Body of pancreas (tissue), 4 donors: ENCODE data around the gene EME1. TPM values are rescaled to one million over a fixed set of nuclear protein-coding genes. Genes with fewer than 3 reads are reported as not detected.
A peak's percentile ranks its signal among the peaks of the same experiment; 100 is the strongest.
"Not testable (repeated sequence)": the region's sequence is repeated elsewhere in the genome, so short reads cannot be mapped to it uniquely, and the experiment has no call there.

ENCODE experiments used
- ATAC-seq: fragments of 150-250 bp; one replicate; pipeline ENCODE4 v1.9.1; 2016
- DNase-seq, 4 donors: peaks; one replicate each; pipeline ENCODE4 v3.0.0-alpha.2; 2019
- H3K27ac ChIP-seq, 4 donors: fragments of 200-600 bp; sonication (generic); 1 replicate in 3 of 4; 2 replicates in 1 of 4; pipeline versions ENCODE4 v1.5.1 to v1.6.1; 2016 to 2019; ENCODE audit warnings: mild to moderate bottlenecking in 1 of 4, mixed read lengths in 1 of 4, moderate library complexity in 1 of 4
- H3K27me3 ChIP-seq, 2 donors: fragments of 200-600 bp; sonication (generic); one replicate each; pipeline ENCODE4 v1.6.0; 2016; ENCODE audit warnings: mild to moderate bottlenecking in 1 of 2
- H3K36me3 ChIP-seq, 2 donors: fragments of 200-600 bp; sonication (generic); replicated peaks in 1 of 2; 2 replicates each; pipeline ENCODE4 v1.5.1; 2016; ENCODE audit warnings: low read depth in 2 of 2; ENCODE audit not compliant: insufficient read depth in 1 of 2
- H3K4me1 ChIP-seq: fragments of 200-600 bp; sonication (generic); one replicate; pipeline ENCODE4 v1.6.0; 2016
- H3K4me3 ChIP-seq, 2 donors: fragments of 200-600 bp; sonication (generic); 1 replicate in 1 of 2; 2 replicates in 1 of 2; pipeline ENCODE4 v1.5.1; 2016 to 2019
- H3K9me3 ChIP-seq, 3 donors: fragments of 200-600 bp; sonication (generic); 1 replicate in 2 of 3; 2 replicates in 1 of 3; pipeline ENCODE4 v1.5.1; 2016
- POLR2A ChIP-seq, 3 donors: fragments of 450-650 bp; IDR thresholded peaks; one replicate each; pipeline ENCODE4 v1.6.1; 2016; ENCODE audit warnings: antibody characterized with exemption in 3 of 3, mild to moderate bottlenecking in 2 of 3
- WGBS, 2 donors: methylation state at CpG; one replicate each; pipeline ENCODE4 v1.1.5; 2017; 5-methylcytosine and 5-hydroxymethylcytosine counted together
- intact Hi-C: fragments of 100-400 bp; cut with DNase I; formaldehyde crosslinking; loops from one replicate; pipeline ENCODE4 v1.15.1; 2023
- total RNA-seq, 2 donors: library from RNA; depleted of rRNA; stranded (reverse); fragments of >200 nt; gene quantifications; one replicate each; pipeline ENCODE4 v1.1.0, GENCODE V29; 2016
- TF ChIP-seq, protein P1 (sequence below), 7 experiments: fragments of 450-650 bp in 4 of 7; fragments of 200-600 bp in 3 of 7; sonication (generic) in 3 of 7; IDR thresholded peaks; one replicate each; pipeline ENCODE4 v1.5.1; 2016 to 2019; ENCODE audit warnings: antibody characterized with exemption in 7 of 7

EME1 gene
- total RNA-seq, 2 donors from 2014 or later = not detected

DNA sequence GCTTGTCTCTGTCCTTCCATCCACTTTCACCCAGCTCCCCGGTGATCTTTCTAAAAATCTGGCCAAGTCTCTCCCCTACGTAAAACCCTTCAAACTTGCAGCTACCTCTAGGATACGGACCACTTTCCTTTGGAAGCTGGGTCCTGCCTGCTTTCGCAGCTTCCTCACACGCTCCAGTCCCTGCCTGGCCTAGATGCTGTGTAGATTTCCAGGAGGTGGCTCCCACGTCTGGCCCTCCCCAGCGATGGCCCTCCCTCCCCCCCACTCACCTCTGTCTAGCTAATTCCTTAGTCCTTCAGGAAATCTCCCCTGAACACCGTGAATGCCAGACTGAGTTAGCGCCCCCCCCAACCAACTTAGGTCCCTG, 24.9 kb downstream of the EME1 start:
- 39 to 56% methylated on average over 9 of the region's 9 CpGs for WGBS, 2 donors
- TF ChIP-seq, protein P1, sequence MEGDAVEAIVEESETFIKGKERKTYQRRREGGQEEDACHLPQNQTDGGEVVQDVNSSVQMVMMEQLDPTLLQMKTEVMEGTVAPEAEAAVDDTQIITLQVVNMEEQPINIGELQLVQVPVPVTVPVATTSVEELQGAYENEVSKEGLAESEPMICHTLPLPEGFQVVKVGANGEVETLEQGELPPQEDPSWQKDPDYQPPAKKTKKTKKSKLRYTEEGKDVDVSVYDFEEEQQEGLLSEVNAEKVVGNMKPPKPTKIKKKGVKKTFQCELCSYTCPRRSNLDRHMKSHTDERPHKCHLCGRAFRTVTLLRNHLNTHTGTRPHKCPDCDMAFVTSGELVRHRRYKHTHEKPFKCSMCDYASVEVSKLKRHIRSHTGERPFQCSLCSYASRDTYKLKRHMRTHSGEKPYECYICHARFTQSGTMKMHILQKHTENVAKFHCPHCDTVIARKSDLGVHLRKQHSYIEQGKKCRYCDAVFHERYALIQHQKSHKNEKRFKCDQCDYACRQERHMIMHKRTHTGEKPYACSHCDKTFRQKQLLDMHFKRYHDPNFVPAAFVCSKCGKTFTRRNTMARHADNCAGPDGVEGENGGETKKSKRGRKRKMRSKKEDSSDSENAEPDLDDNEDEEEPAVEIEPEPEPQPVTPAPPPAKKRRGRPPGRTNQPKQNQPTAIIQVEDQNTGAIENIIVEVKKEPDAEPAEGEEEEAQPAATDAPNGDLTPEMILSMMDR (IDR thresholded peaks at IDR 0.05) = no peak
- TF ChIP-seq POLR2A (IDR thresholded peaks at IDR 0.05) = no peak
- Histone ChIP-seq H3K9me3 (no peaks in the 10 kb centered on the region), H3K4me3 (no peak overlapping the region), H3K4me1 (peaks cover 67% of the 10 kb centered on the region), H3K27ac (peak overlapping the region in 1 of 4 donors; percentile 98), H3K36me3 (peaks cover 0 to 12% of the 10 kb centered on the region in 2 donors), H3K27me3 (no peaks in the 10 kb centered on the region)
- DNase-seq (no peak), ATAC-seq (no peak)
- intact Hi-C loops = no loop called here

DNA sequence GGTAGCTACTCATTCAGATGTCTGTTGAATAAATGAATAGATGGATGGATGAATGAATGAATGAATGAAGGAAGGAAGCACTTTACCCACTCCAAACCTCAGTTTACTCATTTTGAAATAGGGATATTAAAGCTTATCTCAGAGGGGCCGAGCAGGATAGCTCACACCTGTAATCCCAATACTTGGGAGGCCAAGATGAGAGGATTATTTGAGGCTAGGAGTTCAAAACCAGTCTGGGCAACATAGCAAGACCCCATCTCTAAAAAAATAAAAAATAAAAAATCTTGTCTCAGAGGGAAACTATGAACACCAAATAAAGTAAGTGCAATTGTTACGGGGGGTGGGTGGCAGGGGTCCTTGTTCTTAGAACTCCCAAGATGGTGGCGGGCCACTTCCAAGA, 25.6 kb downstream of the EME1 start:
- DNase-seq, H3K27me3 ChIP-seq, H3K36me3 ChIP-seq, H3K9me3 ChIP-seq, intact Hi-C loops, H3K4me3 ChIP-seq, H3K27ac ChIP-seq, ATAC-seq: not testable (repeated sequence)
- WGBS, 2 donors = 92 to 96% methylated on average over 3 of the region's 3 CpGs
- H3K4me1 ChIP-seq = peaks cover 59% of the 10 kb centered on the region

DNA sequence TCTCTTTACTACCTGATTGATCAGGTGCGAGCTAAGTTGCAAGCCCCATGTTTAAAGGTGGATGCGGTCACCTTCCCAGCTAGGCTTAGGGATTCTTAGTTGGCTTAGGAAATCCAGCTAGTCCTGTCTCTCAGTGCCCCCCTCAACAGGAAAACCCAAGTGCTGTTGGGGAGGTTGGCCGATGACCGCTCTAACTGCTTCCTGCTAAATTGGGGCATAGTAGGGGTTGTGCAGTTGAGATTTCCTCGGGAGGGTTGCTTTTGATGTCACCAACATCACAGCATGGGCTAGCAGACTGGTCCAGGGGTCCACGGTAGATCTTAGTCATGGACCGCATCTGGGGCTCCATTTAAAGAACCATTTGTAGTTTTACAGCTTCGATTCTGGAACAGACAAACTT, 26.6 kb downstream of the EME1 start:
- H3K4me3 ChIP-seq, intact Hi-C loops, ATAC-seq, H3K9me3 ChIP-seq, H3K36me3 ChIP-seq, H3K27me3 ChIP-seq, H3K27ac ChIP-seq, DNase-seq: not testable (repeated sequence)
- 95% methylated on average over 8 of the region's 8 CpGs for WGBS, 2 donors
- H3K4me1 ChIP-seq = peaks cover 50% of the 10 kb centered on the region

DNA sequence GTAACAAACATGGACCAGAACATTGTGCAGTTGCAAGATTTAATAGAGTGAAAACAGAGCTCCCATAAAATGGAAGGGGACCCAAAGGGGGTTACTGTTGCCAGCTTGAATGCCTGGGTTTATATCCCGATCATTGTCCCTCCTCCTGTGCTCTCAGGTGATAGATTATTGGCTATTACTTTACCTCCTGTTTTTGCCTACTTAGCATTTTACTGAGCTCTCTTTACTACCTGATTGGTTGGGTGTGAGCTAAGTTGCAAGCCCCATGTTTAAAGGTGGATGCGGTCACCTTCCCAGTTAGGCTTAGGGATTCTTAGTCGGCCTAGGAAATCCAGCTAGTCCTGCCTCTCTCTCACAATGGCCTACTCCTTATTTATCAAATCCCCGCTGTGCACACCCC, 32.3 kb downstream of the EME1 start:
- H3K9me3 ChIP-seq, DNase-seq, ATAC-seq, H3K4me3 ChIP-seq, H3K36me3 ChIP-seq, H3K27ac ChIP-seq, intact Hi-C loops, H3K27me3 ChIP-seq: not testable (repeated sequence)
- WGBS, 2 donors = 82 to 89% methylated on average over 4 of the region's 4 CpGs
- peaks cover 22% of the 10 kb centered on the region for H3K4me1 ChIP-seq

DNA sequence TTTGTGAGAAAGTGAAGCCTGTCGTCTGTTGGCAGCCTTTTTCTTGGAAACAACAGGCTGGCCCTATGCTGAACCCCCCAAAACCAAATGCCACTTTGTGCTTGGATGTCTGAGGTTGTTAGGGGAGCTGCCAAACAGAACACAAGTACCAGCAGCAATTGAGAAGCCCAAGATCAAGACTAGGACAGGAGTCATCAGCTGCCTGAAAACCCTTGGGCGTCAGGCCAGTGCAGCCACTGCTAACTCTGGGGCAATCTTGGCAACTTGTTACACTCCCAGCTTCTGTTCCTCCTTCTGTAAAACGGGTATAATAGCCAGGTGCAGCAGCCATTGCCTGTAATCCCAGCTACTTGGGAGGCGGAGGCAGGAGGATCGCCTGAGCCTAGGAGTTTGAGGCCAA, 33.5 kb downstream of the EME1 start:
- DNase-seq (no peak), ATAC-seq (no peak)
- intact Hi-C loops = no loop called here
- H3K27ac ChIP-seq = no peak overlapping the region
- H3K36me3 ChIP-seq = no peaks in the 10 kb centered on the region
- WGBS, 2 donors = 68 to 77% methylated on average over 5 of the region's 5 CpGs
- no peak overlapping the region for H3K4me3 ChIP-seq
- peaks cover 12% of the 10 kb centered on the region for H3K4me1 ChIP-seq
- H3K9me3 ChIP-seq = no peaks in the 10 kb centered on the region
- no peaks in the 10 kb centered on the region for H3K27me3 ChIP-seq
- TF ChIP-seq, protein P1 (IDR thresholded peaks at IDR 0.05) = no peak
- no peak for TF ChIP-seq POLR2A (IDR thresholded peaks at IDR 0.05)

DNA sequence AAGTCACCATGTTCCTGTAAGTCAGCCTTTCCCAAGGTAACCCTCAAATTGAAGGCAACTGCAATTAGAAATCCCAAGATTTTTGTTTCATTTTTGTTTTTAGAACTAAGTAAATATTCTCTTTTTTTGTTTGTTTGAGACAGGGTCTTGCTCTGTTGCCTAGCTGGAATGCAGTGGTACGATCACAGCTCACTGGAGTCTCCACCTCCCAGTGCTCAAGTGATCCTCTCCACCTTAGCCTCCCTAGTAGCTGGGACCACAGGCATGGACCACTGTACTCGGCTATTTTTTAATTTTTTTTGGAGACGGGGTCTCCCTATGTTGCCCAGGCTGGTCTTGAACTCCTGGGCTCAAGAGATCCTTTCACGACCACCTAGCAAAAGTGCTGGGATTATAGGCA, 34.9 kb downstream of the EME1 start:
- ATAC-seq (no peak), DNase-seq (no peak)
- Histone ChIP-seq H3K27ac (no peak overlapping the region), H3K27me3 (no peaks in the 10 kb centered on the region), H3K36me3 (no peaks in the 10 kb centered on the region), H3K4me1 (no peaks in the 10 kb centered on the region), H3K9me3 (no peaks in the 10 kb centered on the region), H3K4me3 (no peak overlapping the region)
- no peak for TF ChIP-seq POLR2A (IDR thresholded peaks at IDR 0.05)
- TF ChIP-seq, protein P1 (IDR thresholded peaks at IDR 0.05) = no peak
- 65 to 72% methylated on average over 4 of the region's 4 CpGs for WGBS, 2 donors
- intact Hi-C loops = no loop called here
